KMS-11 (cell line): ENCODE measurements around the gene PHF20.

ENCODE experiments used
- H2AFZ ChIP-seq: fragments of 200-600 bp; sonication (generic); 2 replicates; pipeline ENCODE4 v1.6.1; 2016; ENCODE audit warnings: antibody characterized with exemption, mixed run types, low read depth
- H3K27ac ChIP-seq: fragments of 200-600 bp; sonication (generic); 2 replicates; pipeline ENCODE4 v1.6.1; 2016; ENCODE audit warnings: mild to moderate bottlenecking, mixed run types
- H3K27me3 ChIP-seq: fragments of 200-600 bp; sonication (generic); 2 replicates; pipeline ENCODE4 v1.6.1; 2017; ENCODE audit warnings: mild to moderate bottlenecking, low read depth, mixed run types, moderate library complexity; ENCODE audit not compliant: insufficient read depth
- H3K36me3 ChIP-seq: fragments of 200-600 bp; sonication (generic); 2 replicates; pipeline ENCODE4 v1.6.1; 2017; ENCODE audit warnings: mild to moderate bottlenecking, mixed run types; ENCODE audit not compliant: insufficient read depth
- H3K4me1 ChIP-seq: fragments of 200-600 bp; sonication (generic); 2 replicates; pipeline ENCODE4 v1.6.1; 2016; ENCODE audit warnings: mild to moderate bottlenecking, low read depth, mixed run types; ENCODE audit not compliant: poor library complexity, severe bottlenecking
- H3K4me2 ChIP-seq: fragments of 200-600 bp; sonication (generic); 2 replicates; pipeline ENCODE4 v1.7.0; 2016; ENCODE audit warnings: mild to moderate bottlenecking, mixed run types
- H3K4me3 ChIP-seq: fragments of 200-600 bp; sonication (generic); IDR thresholded peaks from 2 replicates; pipeline ENCODE4 v1.6.1; 2017; ENCODE audit warnings: low read depth, low read length, mixed read lengths; ENCODE audit not compliant: insufficient read depth
- H3K79me2 ChIP-seq: fragments of 200-600 bp; sonication (generic); 2 replicates; pipeline ENCODE4 v1.6.1; 2016; ENCODE audit warnings: low read depth, mixed run types; ENCODE audit not compliant: insufficient read depth
- H3K9ac ChIP-seq: fragments of 200-600 bp; sonication (generic); 2 replicates; pipeline ENCODE4 v1.6.1; 2016; ENCODE audit warnings: mild to moderate bottlenecking, mixed run types
- H4K20me1 ChIP-seq: fragments of 200-600 bp; sonication (generic); 2 replicates; pipeline ENCODE4 v1.6.1; 2016; ENCODE audit warnings: mild to moderate bottlenecking, mixed run types; ENCODE audit not compliant: insufficient read depth
- TF ChIP-seq, protein P1 (sequence below): fragments of 200-600 bp; sonication (generic); conservative IDR thresholded peaks from 2 replicates; pipeline ENCODE4 v1.6.1; 2017; ENCODE audit warnings: low read depth, mild to moderate bottlenecking, antibody characterized with exemption, low read length, moderate library complexity, mixed read lengths

Gene PHF20

DNA sequence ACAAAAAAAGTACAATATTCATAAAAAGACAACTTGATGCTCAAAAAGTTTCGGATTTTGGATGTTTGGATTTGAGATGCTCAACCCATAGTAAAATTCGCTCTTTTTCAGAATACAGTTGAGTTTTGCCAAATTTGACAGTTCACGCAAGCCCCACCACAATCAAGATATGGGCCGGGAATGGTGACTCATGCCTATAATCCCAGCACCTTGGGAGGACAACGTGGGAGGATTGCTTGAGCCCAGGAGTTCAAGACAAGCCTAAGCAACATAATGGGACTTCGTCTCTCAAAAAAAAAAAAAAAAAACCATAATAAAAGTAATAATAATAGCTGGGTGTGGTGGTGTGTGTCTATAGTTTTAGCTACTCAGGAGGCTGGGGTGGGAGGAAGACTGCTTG lies 51.3 kb downstream of the PHF20 start:
- no peaks in the 10 kb centered on the region for H3K27me3 ChIP-seq
- no peak overlapping the region for H3K27ac ChIP-seq
- H3K4me2 ChIP-seq: no peak overlapping the region
- no peak overlapping the region for H3K4me3 ChIP-seq
- H2AFZ ChIP-seq: no peak overlapping the region
- peaks cover 23% of the 10 kb centered on the region for H3K4me1 ChIP-seq
- no peaks in the 10 kb centered on the region for H3K79me2 ChIP-seq
- H4K20me1 ChIP-seq: no peaks in the 10 kb centered on the region
- H3K36me3 ChIP-seq: no peaks in the 10 kb centered on the region
- TF ChIP-seq, protein P1, sequence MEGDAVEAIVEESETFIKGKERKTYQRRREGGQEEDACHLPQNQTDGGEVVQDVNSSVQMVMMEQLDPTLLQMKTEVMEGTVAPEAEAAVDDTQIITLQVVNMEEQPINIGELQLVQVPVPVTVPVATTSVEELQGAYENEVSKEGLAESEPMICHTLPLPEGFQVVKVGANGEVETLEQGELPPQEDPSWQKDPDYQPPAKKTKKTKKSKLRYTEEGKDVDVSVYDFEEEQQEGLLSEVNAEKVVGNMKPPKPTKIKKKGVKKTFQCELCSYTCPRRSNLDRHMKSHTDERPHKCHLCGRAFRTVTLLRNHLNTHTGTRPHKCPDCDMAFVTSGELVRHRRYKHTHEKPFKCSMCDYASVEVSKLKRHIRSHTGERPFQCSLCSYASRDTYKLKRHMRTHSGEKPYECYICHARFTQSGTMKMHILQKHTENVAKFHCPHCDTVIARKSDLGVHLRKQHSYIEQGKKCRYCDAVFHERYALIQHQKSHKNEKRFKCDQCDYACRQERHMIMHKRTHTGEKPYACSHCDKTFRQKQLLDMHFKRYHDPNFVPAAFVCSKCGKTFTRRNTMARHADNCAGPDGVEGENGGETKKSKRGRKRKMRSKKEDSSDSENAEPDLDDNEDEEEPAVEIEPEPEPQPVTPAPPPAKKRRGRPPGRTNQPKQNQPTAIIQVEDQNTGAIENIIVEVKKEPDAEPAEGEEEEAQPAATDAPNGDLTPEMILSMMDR: no peak
- no peak overlapping the region for H3K9ac ChIP-seq

DNA sequence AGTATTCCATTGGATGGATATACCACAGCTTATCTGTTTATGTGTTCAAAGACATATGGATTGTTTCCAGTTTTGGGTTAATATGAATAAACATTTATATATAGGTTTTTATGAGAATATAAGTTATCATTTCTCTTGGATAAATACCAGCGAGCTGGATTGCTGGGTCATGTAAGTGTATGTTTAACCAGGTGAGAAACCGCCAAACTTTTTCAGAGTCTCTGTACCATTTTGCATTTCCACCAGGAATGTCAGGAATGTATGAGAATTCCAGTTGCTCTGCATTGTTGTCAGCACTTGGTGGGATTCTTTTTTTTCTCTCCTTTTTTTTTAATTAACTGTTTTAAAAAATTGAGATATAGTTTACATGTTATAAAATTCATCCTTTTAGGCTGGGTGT lies 52.1 kb downstream of the PHF20 start:
- H4K20me1 ChIP-seq: no peaks in the 10 kb centered on the region
- H3K36me3 ChIP-seq: no peaks in the 10 kb centered on the region
- TF ChIP-seq, protein P1: no peak
- no peaks in the 10 kb centered on the region for H3K79me2 ChIP-seq
- H3K4me3 ChIP-seq: no peak overlapping the region
- H3K9ac ChIP-seq: no peak overlapping the region
- no peaks in the 10 kb centered on the region for H3K27me3 ChIP-seq
- no peak overlapping the region for H2AFZ ChIP-seq
- H3K27ac ChIP-seq: no peak overlapping the region
- no peak overlapping the region for H3K4me2 ChIP-seq
- H3K4me1 ChIP-seq: peaks cover 16% of the 10 kb centered on the region

- TF ChIP-seq, protein P1: no peak
- Histone ChIP-seq H3K4me2 (no peak overlapping the region), H4K20me1 (no peaks in the 10 kb centered on the region), H3K9ac (no peak overlapping the region), H3K79me2 (no peaks in the 10 kb centered on the region), H3K27ac (no peak overlapping the region), H3K4me1 (no peaks in the 10 kb centered on the region), H3K36me3 (no peaks in the 10 kb centered on the region), H3K4me3 (no peak overlapping the region), H2AFZ (no peak overlapping the region), H3K27me3 (no peaks in the 10 kb centered on the region)
Observed at GRCh38 chr20:35826397-35826998, 54.7 kb downstream of the PHF20 start.

DNA sequence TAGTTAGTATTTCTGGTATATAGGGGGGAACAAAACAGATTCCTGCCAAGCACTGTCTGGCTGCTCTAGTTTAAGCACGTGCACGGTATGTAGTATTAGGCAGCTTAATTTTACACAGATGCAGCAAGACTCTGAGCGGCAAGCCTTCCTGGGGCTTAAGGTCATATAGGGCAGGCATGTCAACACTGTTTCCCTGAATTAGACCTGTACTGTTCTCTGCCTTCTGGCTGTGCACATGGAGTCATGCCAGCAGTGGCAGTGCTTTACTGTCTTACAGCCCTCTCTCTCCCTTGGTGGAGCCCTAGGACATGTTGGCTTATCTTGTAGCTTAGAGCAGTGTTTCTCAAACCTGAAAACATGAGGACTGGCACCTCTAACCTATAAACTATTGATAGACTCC lies 56.6 kb downstream of the PHF20 start:
- Histone ChIP-seq H3K36me3 (no peaks in the 10 kb centered on the region), H2AFZ (no peak overlapping the region), H3K27me3 (no peaks in the 10 kb centered on the region), H3K4me3 (no peak overlapping the region), H3K79me2 (no peaks in the 10 kb centered on the region), H3K4me2 (no peak overlapping the region), H3K4me1 (no peaks in the 10 kb centered on the region), H3K27ac (no peak overlapping the region), H3K9ac (no peak overlapping the region), H4K20me1 (no peaks in the 10 kb centered on the region)
- TF ChIP-seq, protein P1: no peak
